A673 (cell line): ENCODE measurements around the gene SDHC.

Experiments
- EZH2 ChIP-seq: fragments of 200-600 bp; sonication (generic); IDR thresholded peaks from 2 replicates; pipeline ENCODE4 v1.6.1; 2017; ENCODE audit warnings: borderline replicate concordance, low read depth, mild to moderate bottlenecking, mixed read lengths, antibody characterized with exemption, low read length; ENCODE audit not compliant: poor library complexity, severe bottlenecking
- TF ChIP-seq, protein P1 (sequence below): fragments of 300-800, 200-600 bp; sonication (generic); conservative IDR thresholded peaks from 2 replicates; pipeline ENCODE4 v1.5.1; 2017; ENCODE audit warnings: low read depth, mild to moderate bottlenecking, antibody characterized with exemption, low read length, moderate library complexity, mixed read lengths

DNA sequence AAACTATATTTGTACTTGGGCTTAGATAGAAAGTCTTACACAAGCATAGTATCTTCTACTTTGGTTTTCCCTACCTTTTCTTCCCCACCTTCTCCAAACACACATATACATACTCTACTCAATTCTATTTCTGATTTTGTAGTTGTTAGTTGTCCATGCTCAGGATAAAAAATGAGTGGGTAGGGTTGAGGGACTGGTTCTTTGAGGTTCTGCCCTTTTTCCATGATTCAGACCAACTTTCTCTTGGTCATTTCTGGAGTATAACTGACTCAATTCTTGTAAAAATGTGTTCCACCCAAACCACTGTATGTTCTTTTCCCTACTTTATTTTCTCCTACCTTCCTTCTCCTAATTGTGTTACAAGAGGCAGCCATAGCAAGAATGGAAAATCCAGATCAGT lies 50.2 kb downstream of the SDHC start:
- TF ChIP-seq, protein P1, sequence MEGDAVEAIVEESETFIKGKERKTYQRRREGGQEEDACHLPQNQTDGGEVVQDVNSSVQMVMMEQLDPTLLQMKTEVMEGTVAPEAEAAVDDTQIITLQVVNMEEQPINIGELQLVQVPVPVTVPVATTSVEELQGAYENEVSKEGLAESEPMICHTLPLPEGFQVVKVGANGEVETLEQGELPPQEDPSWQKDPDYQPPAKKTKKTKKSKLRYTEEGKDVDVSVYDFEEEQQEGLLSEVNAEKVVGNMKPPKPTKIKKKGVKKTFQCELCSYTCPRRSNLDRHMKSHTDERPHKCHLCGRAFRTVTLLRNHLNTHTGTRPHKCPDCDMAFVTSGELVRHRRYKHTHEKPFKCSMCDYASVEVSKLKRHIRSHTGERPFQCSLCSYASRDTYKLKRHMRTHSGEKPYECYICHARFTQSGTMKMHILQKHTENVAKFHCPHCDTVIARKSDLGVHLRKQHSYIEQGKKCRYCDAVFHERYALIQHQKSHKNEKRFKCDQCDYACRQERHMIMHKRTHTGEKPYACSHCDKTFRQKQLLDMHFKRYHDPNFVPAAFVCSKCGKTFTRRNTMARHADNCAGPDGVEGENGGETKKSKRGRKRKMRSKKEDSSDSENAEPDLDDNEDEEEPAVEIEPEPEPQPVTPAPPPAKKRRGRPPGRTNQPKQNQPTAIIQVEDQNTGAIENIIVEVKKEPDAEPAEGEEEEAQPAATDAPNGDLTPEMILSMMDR: no peak
- no peak for TF ChIP-seq EZH2
